Activated CD4-positive, alpha-beta T cell treated with anti-CD3 and anti-CD28 coated beads, Interleukin-2, amount 50 U/mL, for 48 hours (primary cell): Measurements from ENCODE around the gene CORO7.
A peak's percentile ranks its signal among the peaks of the same experiment; 100 is the strongest.

Source experiments
- DNase-seq, 2 experiments: peaks; one replicate each; pipeline ENCODE4 v3.0.0-alpha.2; 2020

Gene CORO7

GRCh38 chr16:4381935-4382794 is 34.2 kb downstream of the CORO7 start:
- DNase-seq = no peak

- no peak for DNase-seq
These were observed 35.1 kb downstream of the CORO7 start for GRCh38 chr16:4381072-4381934.

GRCh38 chr16:4380119-4381063 is 36.0 kb downstream of the CORO7 start:
- no peak for DNase-seq

GRCh38 chr16:4378999-4379690 is 37.3 kb downstream of the CORO7 start:
- no peak for DNase-seq

GRCh38 chr16:4378161-4378666 is 38.2 kb downstream of the CORO7 start:
- no peak for DNase-seq

- DNase-seq = no peak
These were observed 38.7 kb downstream of the CORO7 start for GRCh38 chr16:4377573-4378154.

- DNase-seq = no peak
These were observed 39.4 kb downstream of the CORO7 start for GRCh38 chr16:4376893-4377572.

- DNase-seq = no peak
These were observed 40.1 kb downstream of the CORO7 start for GRCh38 chr16:4376126-4376892.

- DNase-seq = no peak
These were observed 40.7 kb downstream of the CORO7 start for GRCh38 chr16:4375717-4376116.

- DNase-seq = no peak
These were observed 42.3 kb downstream of the CORO7 start for GRCh38 chr16:4373909-4374742.

GRCh38 chr16:4373356-4373908 is 43.0 kb downstream of the CORO7 start:
- no peak for DNase-seq

GRCh38 chr16:4372578-4373355 is 43.6 kb downstream of the CORO7 start:
- no peak for DNase-seq

GRCh38 chr16:4372001-4372577 is 44.3 kb downstream of the CORO7 start:
- DNase-seq = peak; percentile 10 to 24

GRCh38 chr16:4371357-4372000 is 44.9 kb downstream of the CORO7 start, which contains the start of gene VASN:
Gene VASN (plus strand): TSS chr16:4371848. CDS start chr16:4380878, 9,030 bp downstream.
- peak; percentile 65 to 71 for DNase-seq

- DNase-seq = no peak
These were observed 45.6 kb downstream of the CORO7 start for GRCh38 chr16:4370570-4371356.

GRCh38 chr16:4370151-4370550 is 46.2 kb downstream of the CORO7 start:
- DNase-seq = no peak
